WTC11 (cell line): ENCODE results near the gene PKN3. TPM values are rescaled to one million over a fixed set of nuclear protein-coding genes. Genes with fewer than 3 reads are reported as not detected.

ENCODE experiments used
- ATAC-seq: fragments of 200-7000 bp; cut with Tn5 transposase; 2 replicates; pipeline ENCODE4 v1.10.0; 2021; ENCODE audit warnings: mild to moderate bottlenecking, moderate library complexity
- CTCF ChIA-PET: fragments of 300-600 bp; sonication (Branson Sonifier 250); formaldehyde crosslinking; loops from one replicate; lab custom pipeline; 2021; ENCODE audit warnings: antibody characterized with exemption; lab: Charles Lee
- POLR2A ChIA-PET: fragments of 350-600 bp; sonication (Branson Sonifier 250); formaldehyde crosslinking; loops from one replicate; lab custom pipeline; 2021; ENCODE audit warnings: antibody characterized with exemption; lab: Charles Lee
- DNase-seq: peaks from one replicate; pipeline ENCODE4 v3.0.0; 2021; ENCODE audit warnings: low spot score
- H3K27ac Mint-ChIP-seq: 2 replicates; pipeline ENCODE4 v1.8.0; 2021; ENCODE audit warnings: mixed read lengths
- H3K27me3 Mint-ChIP-seq: 2 replicates; pipeline ENCODE4 v1.8.0; 2021; ENCODE audit warnings: low read depth, mild to moderate bottlenecking, moderate library complexity, mixed read lengths
- H3K36me3 Mint-ChIP-seq: 2 replicates; pipeline ENCODE4 v1.8.0; 2021; ENCODE audit warnings: mixed read lengths
- H3K4me1 Mint-ChIP-seq: 2 replicates; pipeline ENCODE4 v1.8.0; 2022; ENCODE audit warnings: mixed read lengths
- H3K4me3 Mint-ChIP-seq: 2 replicates; pipeline ENCODE4 v1.8.0; 2021; ENCODE audit warnings: mild to moderate bottlenecking, moderate library complexity, mixed read lengths
- H3K9me3 Mint-ChIP-seq: 2 replicates; pipeline ENCODE4 v1.8.0; 2021; ENCODE audit warnings: mixed read lengths
- ARID4B ChIP-seq: sonication (generic); formaldehyde crosslinking; IDR thresholded peaks from 2 replicates; pipeline ENCODE4 v1.8.0; 2023; ENCODE audit warnings: missing genetic modification reagents, mild to moderate bottlenecking, borderline replicate concordance
- CBFB ChIP-seq: sonication (generic); formaldehyde crosslinking; IDR thresholded peaks from 2 replicates; pipeline ENCODE4 v1.8.1; 2022; ENCODE audit warnings: mild to moderate bottlenecking, low read depth, missing genetic modification reagents
- ESRRA ChIP-seq: sonication (generic); formaldehyde crosslinking; IDR thresholded peaks from 2 replicates; pipeline ENCODE4 v1.8.1; 2022; ENCODE audit warnings: mild to moderate bottlenecking, missing genetic modification reagents, borderline replicate concordance
- FOXK1 ChIP-seq: sonication (generic); formaldehyde crosslinking; IDR thresholded peaks from 2 replicates; pipeline ENCODE4 v1.8.0; 2022; ENCODE audit warnings: mild to moderate bottlenecking, moderate library complexity, missing genetic modification reagents
- FOXP1 ChIP-seq: sonication (generic); formaldehyde crosslinking; IDR thresholded peaks from 2 replicates; pipeline ENCODE4 v1.8.0; 2022; ENCODE audit warnings: missing genetic modification reagents, mild to moderate bottlenecking, moderate library complexity, borderline replicate concordance
- FOXP4 ChIP-seq: sonication (generic); formaldehyde crosslinking; IDR thresholded peaks from 2 replicates; pipeline ENCODE4 v1.8.0; 2022; ENCODE audit warnings: mild to moderate bottlenecking, missing genetic modification reagents
- HMGA2 ChIP-seq: fragments of 250-450 bp; sonication (Bioruptor Pico); IDR thresholded peaks from 2 replicates; pipeline ENCODE4 v1.4.0; 2021; ENCODE audit warnings: mild to moderate bottlenecking, moderate library complexity
- HMGXB4 ChIP-seq: sonication (generic); formaldehyde crosslinking; IDR thresholded peaks from 2 replicates; pipeline ENCODE4 v1.8.1; 2023; ENCODE audit warnings: mild to moderate bottlenecking, moderate library complexity, missing genetic modification reagents
- MAX ChIP-seq: sonication (generic); formaldehyde crosslinking; IDR thresholded peaks from 2 replicates; pipeline ENCODE4 v1.8.0; 2022; ENCODE audit warnings: mild to moderate bottlenecking, missing genetic modification reagents
- MLX ChIP-seq: sonication (generic); formaldehyde crosslinking; IDR thresholded peaks from 2 replicates; pipeline ENCODE4 v1.8.1; 2023; ENCODE audit warnings: mild to moderate bottlenecking, missing genetic modification reagents, moderate library complexity
- NR2C2 ChIP-seq: sonication (generic); formaldehyde crosslinking; IDR thresholded peaks from 2 replicates; pipeline ENCODE4 v1.8.0; 2022; ENCODE audit warnings: mild to moderate bottlenecking, missing genetic modification reagents
- PRDM15 ChIP-seq: sonication (generic); formaldehyde crosslinking; IDR thresholded peaks from 2 replicates; pipeline ENCODE4 v1.8.0; 2022; ENCODE audit warnings: missing genetic modification reagents
- TEAD1 ChIP-seq: sonication (generic); formaldehyde crosslinking; IDR thresholded peaks from 2 replicates; pipeline ENCODE4 v1.8.0; 2022; ENCODE audit warnings: mild to moderate bottlenecking, missing genetic modification reagents
- USF1 ChIP-seq: sonication (generic); formaldehyde crosslinking; IDR thresholded peaks from 2 replicates; pipeline ENCODE4 v1.8.0; 2022; ENCODE audit warnings: mild to moderate bottlenecking, missing genetic modification reagents
- ZNF219 ChIP-seq: sonication (generic); formaldehyde crosslinking; IDR thresholded peaks from 2 replicates; pipeline ENCODE4 v1.8.0; 2023; ENCODE audit warnings: missing genetic modification reagents, mild to moderate bottlenecking, borderline replicate concordance
- ZNF396 ChIP-seq: fragments of 250-450 bp; sonication (Bioruptor Pico); IDR thresholded peaks from 2 replicates; pipeline ENCODE4 v1.8.0; 2021; ENCODE audit warnings: mild to moderate bottlenecking, moderate library complexity, borderline replicate concordance
- ZNF423 ChIP-seq: fragments of 250-450 bp; sonication (Bioruptor Pico); IDR thresholded peaks from 2 replicates; pipeline ENCODE4 v2.1.2; 2022; ENCODE audit warnings: mild to moderate bottlenecking, moderate library complexity
- total RNA-seq: library from RNA; stranded (reverse); gene quantifications from 3 replicates; pipeline ENCODE4 v1.2.3, GENCODE V29; 2021

Gene PKN3
- total RNA-seq, 1 experiment from 2014 or later = 24.1 TPM

GRCh38 chr9:128689820-128690683, 12.3 kb upstream of the PKN3 start:
- ATAC-seq (no peak), DNase-seq (peak; percentile 36)
- TF ChIP-seq HMGXB4 = 0 out of 2 replicates have a peak, but pooled peaks have one; percentile 25
- no peak for TF ChIP-seq PRDM15
- TF ChIP-seq ARID4B (CRISPR knock-in tag) = peak; percentile 77
- TF ChIP-seq USF1 (CRISPR knock-in tag) = peak; percentile 41; the same call in 1 of the 2 replicates
- no peak for TF ChIP-seq ZNF423
- peak; percentile 54; the same call in 1 of the 2 replicates for TF ChIP-seq TEAD1
- no peak for TF ChIP-seq FOXK1 (CRISPR knock-in tag)
- TF ChIP-seq ZNF396 (CRISPR knock-in tag) = no peak
- peak; percentile 49; the same call in 1 of the 2 replicates for TF ChIP-seq MAX (CRISPR knock-in tag)
- no peak for TF ChIP-seq MLX (CRISPR knock-in tag)
- TF ChIP-seq HMGA2 = no peak
- no peak for TF ChIP-seq ESRRA
- no peak for TF ChIP-seq NR2C2
- peak; percentile 20; the same call in 1 of the 2 replicates for TF ChIP-seq FOXP4
- no peak for TF ChIP-seq CBFB (CRISPR knock-in tag)
- TF ChIP-seq FOXP1 (CRISPR knock-in tag) = 0 out of 2 replicates have a peak, but pooled peaks have one; percentile 65
- peak; percentile 51; the same call in 1 of the 2 replicates for TF ChIP-seq ZNF219 (CRISPR knock-in tag)
- peaks cover 62% of the 10 kb centered on the region for H3K36me3 Mint-ChIP-seq
- peaks cover 52% of the 10 kb centered on the region for H3K4me1 Mint-ChIP-seq
- ChIA-PET POLR2A (interaction anchor here (0.6 to 1.0 kb wide), 3 partner anchors 137 to 910 kb away, joined by 3 to 5 read pairs (median 4); partner anchors contain the start of gene SPTAN1), CTCF (interaction anchor here (1.7 to 2.1 kb wide), 2 partner anchors 12 to 54 kb away, joined by 5 to 10 read pairs; partner anchors contain the start of gene PKN3)
- H3K4me3 Mint-ChIP-seq = peak overlapping the region; percentile 100
- peak overlapping the region; percentile 99 for H3K27ac Mint-ChIP-seq
- H3K9me3 Mint-ChIP-seq = no peaks in the 10 kb centered on the region
- H3K27me3 Mint-ChIP-seq = no peaks in the 10 kb centered on the region; the same call in 1 of the 2 replicates
